ENCODE results near the gene ANKRD11.

DNA sequence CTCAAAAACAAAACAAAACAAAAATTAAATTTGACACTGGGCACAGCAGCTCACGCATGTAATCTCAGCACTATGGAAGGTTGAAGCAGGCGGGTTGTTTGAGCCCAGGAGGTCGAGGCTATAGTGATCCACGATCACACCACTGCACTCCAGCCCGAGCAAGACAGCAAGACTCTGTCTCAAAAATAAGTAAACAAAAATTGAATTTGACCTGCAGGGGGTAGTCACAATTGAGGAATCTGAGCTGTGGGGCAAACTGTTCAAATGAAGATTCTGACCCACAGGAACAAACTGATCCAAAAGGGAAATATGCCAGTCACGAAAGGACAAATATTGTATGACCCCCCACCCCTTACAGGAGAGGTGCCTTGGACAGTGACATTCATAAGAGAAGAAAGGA is 29.8 kb downstream of the ANKRD11 start:
- TF ChIP-seq, protein P1, sequence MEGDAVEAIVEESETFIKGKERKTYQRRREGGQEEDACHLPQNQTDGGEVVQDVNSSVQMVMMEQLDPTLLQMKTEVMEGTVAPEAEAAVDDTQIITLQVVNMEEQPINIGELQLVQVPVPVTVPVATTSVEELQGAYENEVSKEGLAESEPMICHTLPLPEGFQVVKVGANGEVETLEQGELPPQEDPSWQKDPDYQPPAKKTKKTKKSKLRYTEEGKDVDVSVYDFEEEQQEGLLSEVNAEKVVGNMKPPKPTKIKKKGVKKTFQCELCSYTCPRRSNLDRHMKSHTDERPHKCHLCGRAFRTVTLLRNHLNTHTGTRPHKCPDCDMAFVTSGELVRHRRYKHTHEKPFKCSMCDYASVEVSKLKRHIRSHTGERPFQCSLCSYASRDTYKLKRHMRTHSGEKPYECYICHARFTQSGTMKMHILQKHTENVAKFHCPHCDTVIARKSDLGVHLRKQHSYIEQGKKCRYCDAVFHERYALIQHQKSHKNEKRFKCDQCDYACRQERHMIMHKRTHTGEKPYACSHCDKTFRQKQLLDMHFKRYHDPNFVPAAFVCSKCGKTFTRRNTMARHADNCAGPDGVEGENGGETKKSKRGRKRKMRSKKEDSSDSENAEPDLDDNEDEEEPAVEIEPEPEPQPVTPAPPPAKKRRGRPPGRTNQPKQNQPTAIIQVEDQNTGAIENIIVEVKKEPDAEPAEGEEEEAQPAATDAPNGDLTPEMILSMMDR (IDR thresholded peaks at IDR 0.05; ENCODE audit: low read depth, low read length, poor library complexity, severe bottlenecking), result peak; percentile 14
- no peak for TF ChIP-seq EZH2phosphoT487 (IDR thresholded peaks at IDR 0.05; ENCODE audit: borderline replicate concordance, low read length)

Measured in DOHH2 (cell line).